ENCODE results near the gene TMEM108. TPM values are rescaled to one million over a fixed set of nuclear protein-coding genes. Genes with fewer than 3 reads are reported as not detected.

Gene TMEM108
- polyA plus RNA-seq, 1 donor (not counting 4 experiments of a cell fraction or from before 2014, with no cell fraction given): not detected

- Histone ChIP-seq H3K27ac (ENCODE audit: control insufficient read depth, insufficient read depth, low read length) (no peak overlapping the region), H3K27me3 (ENCODE audit: control insufficient read depth, extremely low read depth, insufficient read depth, low read length) (no peaks in the 10 kb centered on the region), H3K9me3 (ENCODE audit: control insufficient read depth, low read depth, low read length) (no peaks in the 10 kb centered on the region), H3K4me3 (ENCODE audit: control insufficient read depth in 2 of 3, extremely low read depth in 1 of 3, insufficient read depth in 2 of 3, low read depth in 1 of 3, low read length in 3 of 3) (no peak overlapping the region), H3K9ac (ENCODE audit: control insufficient read depth, extremely low read depth, insufficient read depth, low read length) (no peak overlapping the region), H4K20me1 (ENCODE audit: control insufficient read depth, extremely low read depth, insufficient read depth, low read length) (no peaks in the 10 kb centered on the region), H3K9me1 (ENCODE audit: control insufficient read depth, extremely low read depth, insufficient read depth, low read length) (no peaks in the 10 kb centered on the region), H3K4me1 (ENCODE audit: control insufficient read depth, extremely low read depth, insufficient read depth, low read length) (no peaks in the 10 kb centered on the region), H3K79me2 (ENCODE audit: control insufficient read depth, insufficient read depth, low read length) (no peaks in the 10 kb centered on the region), H2AFZ (ENCODE audit: control insufficient read depth, low read length) (no peak overlapping the region), H3K36me3 (ENCODE audit: control insufficient read depth in 2 of 2, extremely low read depth in 1 of 2, insufficient read depth in 2 of 2, low read length in 2 of 2) (no peaks in the 10 kb centered on the region), H3K4me2 (ENCODE audit: control insufficient read depth, extremely low read depth, insufficient read depth, low read depth, low read length) (no peak overlapping the region)
- dilution Hi-C loops (cut with MboI; ENCODE audit: extremely low pct_ligation_motif_present, low sequenced_read_pairs): no loop called here
- TF ChIP-seq CTCF (optimal IDR thresholded peaks at IDR 0.05 in 1 of 3, IDR thresholded peaks at IDR 0.05 in 1 of 3, conservative IDR thresholded peaks at IDR 0.05 in 1 of 3; ENCODE audit: extremely low read depth in 1 of 3, insufficient read depth in 2 of 3, low read length in 3 of 3): no peak
- TF ChIP-seq EZH2 (IDR thresholded peaks at IDR 0.05; ENCODE audit: low read length): no peak
- no peak for DNase-seq (ENCODE audit: low read depth, low spot score)
- FAIRE-seq: no peak
Observed at GRCh38 chr3:133197619-133198018, 159.4 kb downstream of the TMEM108 start.

- no peak for FAIRE-seq
Observed at GRCh38 chr3:133206921-133207320, 168.7 kb downstream of the TMEM108 start.

More at GRCh38 chr3:133206921-133207320, 168.7 kb downstream of the TMEM108 start:
- no peak overlapping the region for H3K4me3 ChIP-seq (ENCODE audit: control insufficient read depth in 2 of 3, extremely low read depth in 1 of 3, insufficient read depth in 2 of 3, low read depth in 1 of 3, low read length in 3 of 3)
- no peak overlapping the region for H3K9ac ChIP-seq (ENCODE audit: control insufficient read depth, extremely low read depth, insufficient read depth, low read length)
- H3K27me3 ChIP-seq (ENCODE audit: control insufficient read depth, extremely low read depth, insufficient read depth, low read length): no peaks in the 10 kb centered on the region
- H3K27ac ChIP-seq (ENCODE audit: control insufficient read depth, insufficient read depth, low read length): no peak overlapping the region
- H4K20me1 ChIP-seq (ENCODE audit: control insufficient read depth, extremely low read depth, insufficient read depth, low read length): no peaks in the 10 kb centered on the region
- H3K9me3 ChIP-seq (ENCODE audit: control insufficient read depth, low read depth, low read length): no peaks in the 10 kb centered on the region
- no peaks in the 10 kb centered on the region for H3K4me1 ChIP-seq (ENCODE audit: control insufficient read depth, extremely low read depth, insufficient read depth, low read length)
- H3K79me2 ChIP-seq (ENCODE audit: control insufficient read depth, insufficient read depth, low read length): no peaks in the 10 kb centered on the region
- H3K4me2 ChIP-seq (ENCODE audit: control insufficient read depth, extremely low read depth, insufficient read depth, low read depth, low read length): no peak overlapping the region
- TF ChIP-seq CTCF (optimal IDR thresholded peaks at IDR 0.05 in 1 of 3, IDR thresholded peaks at IDR 0.05 in 1 of 3, conservative IDR thresholded peaks at IDR 0.05 in 1 of 3; ENCODE audit: extremely low read depth in 1 of 3, insufficient read depth in 2 of 3, low read length in 3 of 3) (no peak), EZH2 (IDR thresholded peaks at IDR 0.05; ENCODE audit: low read length) (no peak)
- dilution Hi-C loops (cut with MboI; ENCODE audit: extremely low pct_ligation_motif_present, low sequenced_read_pairs): no loop called here
- H3K9me1 ChIP-seq (ENCODE audit: control insufficient read depth, extremely low read depth, insufficient read depth, low read length): no peaks in the 10 kb centered on the region
- no peak overlapping the region for H2AFZ ChIP-seq (ENCODE audit: control insufficient read depth, low read length)
- no peaks in the 10 kb centered on the region for H3K36me3 ChIP-seq (ENCODE audit: control insufficient read depth in 2 of 2, extremely low read depth in 1 of 2, insufficient read depth in 2 of 2, low read length in 2 of 2)
- DNase-seq (ENCODE audit: low read depth, low spot score): no peak

Data from keratinocyte (primary cell).